HepG2 (cell line): ENCODE results near the gene ZNF839. TPM values are rescaled to one million over a fixed set of nuclear protein-coding genes. Genes with fewer than 3 reads are reported as not detected.

Experiments
- CCAR2 ChIP-seq: fragments of 200-400 bp; formaldehyde crosslinking; optimal IDR thresholded peaks from 2 replicates; pipeline ENCODE3; 2018; ENCODE audit warnings: low read depth, mild to moderate bottlenecking, low read length, moderate library complexity
- HOXA9 ChIP-seq: sonication (generic); formaldehyde crosslinking; IDR thresholded peaks from 2 replicates; pipeline ENCODE4 v1.8.1; 2022; ENCODE audit warnings: missing genetic modification reagents, mild to moderate bottlenecking, moderate library complexity, borderline replicate concordance
- NFKBIZ ChIP-seq: IDR thresholded peaks from 2 replicates; pipeline ENCODE4 v1.6.1; 2018; ENCODE audit warnings: missing genetic modification reagents, missing compliant biosample characterization
- RBM22 ChIP-seq: fragments of 200-400 bp; formaldehyde crosslinking; optimal IDR thresholded peaks from 2 replicates; pipeline ENCODE3; 2017; ENCODE audit warnings: mild to moderate bottlenecking, low read length, moderate library complexity
- SIX1 ChIP-seq: sonication (generic); formaldehyde crosslinking; IDR thresholded peaks from 2 replicates; pipeline ENCODE4 v1.4.0; 2020; ENCODE audit warnings: missing genetic modification reagents, borderline replicate concordance
- ZNF207 ChIP-seq: fragments of 450-650 bp; IDR thresholded peaks from 2 replicates; pipeline ENCODE4 v1.6.1; 2016; ENCODE audit warnings: antibody characterized with exemption, borderline replicate concordance
- ZNF367 ChIP-seq: sonication (generic); formaldehyde crosslinking; IDR thresholded peaks from 2 replicates; pipeline ENCODE4 v1.4.0; 2020; ENCODE audit warnings: missing genetic modification reagents, borderline replicate concordance
- ZNF547 ChIP-seq: sonication (generic); formaldehyde crosslinking; IDR thresholded peaks from 2 replicates; pipeline ENCODE4 v1.5.1; 2020; ENCODE audit warnings: mild to moderate bottlenecking, missing genetic modification reagents
- polyA plus RNA-seq, 8 experiments: library from polyadenylated mRNA; depleted of rRNA in 3 of 8; stranded (reverse) in 7 of 8; unstranded in 1 of 8; fragments of >200 nt; fragmentation: Illumina TruSeq in 4 of 8; extraction: Trizol in 4 of 8; gene quantifications; 2 replicates each; pipeline versions ENCODE4 v1.2.1 to v1.2.3, GENCODE V29; 2011 to 2016; ENCODE audit warnings: low read depth in 4 of 8, missing spikeins in 1 of 8, mixed read lengths in 1 of 8; ENCODE audit not compliant: insufficient read depth in 1 of 8
- total RNA-seq, 5 experiments: library from RNA; depleted of rRNA; stranded (reverse); fragments of >200 nt; fragmentation: Illumina TruSeq; extraction: Trizol; gene quantifications; 2 replicates each; pipeline ENCODE4 v1.2.3, GENCODE V29; 2016; ENCODE audit warnings: low read depth in 1 of 5
- TF ChIP-seq, protein P1 (sequence below): sonication (generic); formaldehyde crosslinking; IDR thresholded peaks from 2 replicates; pipeline ENCODE4 v1.4.0; 2020; ENCODE audit warnings: missing genetic modification reagents, mild to moderate bottlenecking, borderline replicate concordance
- TF ChIP-seq, protein P2 (sequence below): sonication (generic); formaldehyde crosslinking; IDR thresholded peaks from 2 replicates; pipeline ENCODE4 v1.4.0; 2020; ENCODE audit warnings: mild to moderate bottlenecking, low read depth, missing genetic modification reagents
- TF ChIP-seq, protein P3 (sequence below): sonication (generic); formaldehyde crosslinking; IDR thresholded peaks from 2 replicates; pipeline ENCODE4 v1.5.0; 2020; ENCODE audit warnings: mild to moderate bottlenecking, missing genetic modification reagents, borderline replicate concordance
- TF ChIP-seq, protein P4 (sequence below): sonication (generic); formaldehyde crosslinking; IDR thresholded peaks from 2 replicates; pipeline ENCODE4 v1.5.0; 2020; ENCODE audit warnings: mild to moderate bottlenecking, missing genetic modification reagents, borderline replicate concordance

The ZNF839 gene
- total and polyA plus RNA-seq, 2 of the 13 experiments (the other 11 are each of a cell fraction or from before 2014, with no cell fraction given), result 11.1 to 12.8 TPM

DNA sequence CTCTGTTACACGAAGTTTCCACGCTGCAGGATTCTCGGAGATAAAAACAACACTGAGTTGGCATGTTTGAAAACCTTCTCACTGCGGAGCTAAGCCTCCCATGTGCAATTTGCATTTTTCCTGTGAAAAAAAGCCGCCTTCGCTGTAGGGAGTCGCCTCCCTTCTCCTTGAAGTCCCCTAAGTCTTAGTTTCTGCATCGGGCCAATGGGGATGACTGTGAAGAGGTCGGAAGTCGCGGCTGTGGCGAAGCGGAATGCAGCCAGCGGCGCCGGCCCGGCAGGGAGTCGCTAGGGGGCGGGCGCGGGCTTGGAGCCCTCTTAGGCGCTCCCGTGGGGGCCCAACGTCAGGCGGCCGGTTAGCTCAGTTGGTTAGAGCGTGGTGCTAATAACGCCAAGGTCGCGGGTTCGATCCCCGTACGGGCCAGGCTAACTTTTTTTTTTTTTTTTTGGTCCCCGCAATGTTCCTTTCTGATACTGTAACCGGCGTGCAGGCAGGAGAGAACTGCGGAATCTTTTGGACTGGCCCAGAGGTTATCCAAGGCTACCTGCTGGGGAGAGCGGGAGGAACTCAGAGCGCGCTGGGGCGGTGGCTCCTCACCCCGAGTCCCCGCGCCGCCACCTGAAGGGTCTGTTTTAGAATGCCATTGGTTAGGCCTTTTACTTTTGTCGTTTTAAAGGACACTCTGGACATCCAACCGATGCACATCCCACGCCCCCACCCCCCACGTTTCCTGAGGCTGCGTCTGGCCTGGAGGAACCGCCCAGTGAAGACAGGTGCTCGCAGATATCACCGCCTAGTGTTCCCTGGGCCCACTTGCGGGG, 2.6 kb upstream of the ZNF839 start (continued):
- TF ChIP-seq, protein P1, sequence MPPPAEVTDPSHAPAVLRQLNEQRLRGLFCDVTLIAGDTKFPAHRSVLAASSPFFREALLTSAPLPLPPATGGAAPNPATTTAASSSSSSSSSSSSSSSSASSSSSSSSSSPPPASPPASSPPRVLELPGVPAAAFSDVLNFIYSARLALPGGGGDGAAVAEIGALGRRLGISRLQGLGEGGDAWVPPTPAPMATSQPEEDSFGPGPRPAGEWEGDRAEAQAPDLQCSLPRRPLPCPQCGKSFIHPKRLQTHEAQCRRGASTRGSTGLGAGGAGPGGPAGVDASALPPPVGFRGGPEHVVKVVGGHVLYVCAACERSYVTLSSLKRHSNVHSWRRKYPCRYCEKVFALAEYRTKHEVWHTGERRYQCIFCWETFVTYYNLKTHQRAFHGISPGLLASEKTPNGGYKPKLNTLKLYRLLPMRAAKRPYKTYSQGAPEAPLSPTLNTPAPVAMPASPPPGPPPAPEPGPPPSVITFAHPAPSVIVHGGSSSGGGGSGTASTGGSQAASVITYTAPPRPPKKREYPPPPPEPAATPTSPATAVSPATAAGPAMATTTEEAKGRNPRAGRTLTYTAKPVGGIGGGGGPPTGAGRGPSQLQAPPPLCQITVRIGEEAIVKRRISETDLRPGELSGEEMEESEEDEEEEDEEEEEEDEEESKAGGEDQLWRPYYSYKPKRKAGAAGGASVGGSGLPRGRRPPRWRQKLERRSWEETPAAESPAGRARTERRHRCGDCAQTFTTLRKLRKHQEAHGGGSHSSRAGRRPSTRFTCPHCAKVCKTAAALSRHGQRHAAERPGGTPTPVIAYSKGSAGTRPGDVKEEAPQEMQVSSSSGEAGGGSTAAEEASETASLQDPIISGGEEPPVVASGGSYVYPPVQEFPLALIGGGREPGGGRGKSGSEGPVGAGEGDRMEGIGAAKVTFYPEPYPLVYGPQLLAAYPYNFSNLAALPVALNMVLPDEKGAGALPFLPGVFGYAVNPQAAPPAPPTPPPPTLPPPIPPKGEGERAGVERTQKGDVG (CRISPR knock-in tag), result no peak
- TF ChIP-seq ZNF547 (CRISPR knock-in tag), result peak; percentile 72; the same call in 1 of the 2 replicates
- TF ChIP-seq RBM22, result peak; percentile 89
- TF ChIP-seq, protein P2, sequence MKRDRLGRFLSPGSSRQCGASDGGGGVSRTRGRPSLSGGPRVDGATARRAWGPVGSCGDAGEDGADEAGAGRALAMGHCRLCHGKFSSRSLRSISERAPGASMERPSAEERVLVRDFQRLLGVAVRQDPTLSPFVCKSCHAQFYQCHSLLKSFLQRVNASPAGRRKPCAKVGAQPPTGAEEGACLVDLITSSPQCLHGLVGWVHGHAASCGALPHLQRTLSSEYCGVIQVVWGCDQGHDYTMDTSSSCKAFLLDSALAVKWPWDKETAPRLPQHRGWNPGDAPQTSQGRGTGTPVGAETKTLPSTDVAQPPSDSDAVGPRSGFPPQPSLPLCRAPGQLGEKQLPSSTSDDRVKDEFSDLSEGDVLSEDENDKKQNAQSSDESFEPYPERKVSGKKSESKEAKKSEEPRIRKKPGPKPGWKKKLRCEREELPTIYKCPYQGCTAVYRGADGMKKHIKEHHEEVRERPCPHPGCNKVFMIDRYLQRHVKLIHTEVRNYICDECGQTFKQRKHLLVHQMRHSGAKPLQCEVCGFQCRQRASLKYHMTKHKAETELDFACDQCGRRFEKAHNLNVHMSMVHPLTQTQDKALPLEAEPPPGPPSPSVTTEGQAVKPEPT (CRISPR knock-in tag), result no peak; the same call in 1 of the 2 replicates
- TF ChIP-seq, protein P3, sequence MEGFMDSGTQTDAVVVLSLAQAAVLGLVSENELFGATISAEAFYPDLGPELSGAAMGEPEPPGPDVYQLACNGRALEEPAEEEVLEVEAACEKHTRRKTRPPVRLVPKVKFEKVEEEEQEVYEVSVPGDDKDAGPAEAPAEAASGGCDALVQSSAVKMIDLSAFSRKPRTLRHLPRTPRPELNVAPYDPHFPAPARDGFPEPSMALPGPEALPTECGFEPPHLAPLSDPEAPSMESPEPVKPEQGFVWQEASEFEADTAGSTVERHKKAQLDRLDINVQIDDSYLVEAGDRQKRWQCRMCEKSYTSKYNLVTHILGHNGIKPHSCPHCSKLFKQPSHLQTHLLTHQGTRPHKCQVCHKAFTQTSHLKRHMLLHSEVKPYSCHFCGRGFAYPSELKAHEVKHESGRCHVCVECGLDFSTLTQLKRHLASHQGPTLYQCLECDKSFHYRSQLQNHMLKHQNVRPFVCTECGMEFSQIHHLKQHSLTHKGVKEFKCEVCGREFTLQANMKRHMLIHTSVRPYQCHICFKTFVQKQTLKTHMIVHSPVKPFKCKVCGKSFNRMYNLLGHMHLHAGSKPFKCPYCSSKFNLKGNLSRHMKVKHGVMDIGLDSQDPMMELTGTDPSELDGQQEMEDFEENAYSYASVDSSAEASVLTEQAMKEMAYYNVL (CRISPR knock-in tag), result 0 out of 2 replicates have a peak, but pooled peaks have one; percentile 64
- TF ChIP-seq HOXA9 (CRISPR knock-in tag), result no peak
- peak; percentile 42; the same call in 1 of the 2 replicates for TF ChIP-seq NFKBIZ (CRISPR knock-in tag)
- TF ChIP-seq SIX1 (CRISPR knock-in tag), result no peak
- TF ChIP-seq ZNF207, result no peak
- TF ChIP-seq ZNF367 (CRISPR knock-in tag), result no peak
- no peak for TF ChIP-seq CCAR2
- TF ChIP-seq, protein P4, sequence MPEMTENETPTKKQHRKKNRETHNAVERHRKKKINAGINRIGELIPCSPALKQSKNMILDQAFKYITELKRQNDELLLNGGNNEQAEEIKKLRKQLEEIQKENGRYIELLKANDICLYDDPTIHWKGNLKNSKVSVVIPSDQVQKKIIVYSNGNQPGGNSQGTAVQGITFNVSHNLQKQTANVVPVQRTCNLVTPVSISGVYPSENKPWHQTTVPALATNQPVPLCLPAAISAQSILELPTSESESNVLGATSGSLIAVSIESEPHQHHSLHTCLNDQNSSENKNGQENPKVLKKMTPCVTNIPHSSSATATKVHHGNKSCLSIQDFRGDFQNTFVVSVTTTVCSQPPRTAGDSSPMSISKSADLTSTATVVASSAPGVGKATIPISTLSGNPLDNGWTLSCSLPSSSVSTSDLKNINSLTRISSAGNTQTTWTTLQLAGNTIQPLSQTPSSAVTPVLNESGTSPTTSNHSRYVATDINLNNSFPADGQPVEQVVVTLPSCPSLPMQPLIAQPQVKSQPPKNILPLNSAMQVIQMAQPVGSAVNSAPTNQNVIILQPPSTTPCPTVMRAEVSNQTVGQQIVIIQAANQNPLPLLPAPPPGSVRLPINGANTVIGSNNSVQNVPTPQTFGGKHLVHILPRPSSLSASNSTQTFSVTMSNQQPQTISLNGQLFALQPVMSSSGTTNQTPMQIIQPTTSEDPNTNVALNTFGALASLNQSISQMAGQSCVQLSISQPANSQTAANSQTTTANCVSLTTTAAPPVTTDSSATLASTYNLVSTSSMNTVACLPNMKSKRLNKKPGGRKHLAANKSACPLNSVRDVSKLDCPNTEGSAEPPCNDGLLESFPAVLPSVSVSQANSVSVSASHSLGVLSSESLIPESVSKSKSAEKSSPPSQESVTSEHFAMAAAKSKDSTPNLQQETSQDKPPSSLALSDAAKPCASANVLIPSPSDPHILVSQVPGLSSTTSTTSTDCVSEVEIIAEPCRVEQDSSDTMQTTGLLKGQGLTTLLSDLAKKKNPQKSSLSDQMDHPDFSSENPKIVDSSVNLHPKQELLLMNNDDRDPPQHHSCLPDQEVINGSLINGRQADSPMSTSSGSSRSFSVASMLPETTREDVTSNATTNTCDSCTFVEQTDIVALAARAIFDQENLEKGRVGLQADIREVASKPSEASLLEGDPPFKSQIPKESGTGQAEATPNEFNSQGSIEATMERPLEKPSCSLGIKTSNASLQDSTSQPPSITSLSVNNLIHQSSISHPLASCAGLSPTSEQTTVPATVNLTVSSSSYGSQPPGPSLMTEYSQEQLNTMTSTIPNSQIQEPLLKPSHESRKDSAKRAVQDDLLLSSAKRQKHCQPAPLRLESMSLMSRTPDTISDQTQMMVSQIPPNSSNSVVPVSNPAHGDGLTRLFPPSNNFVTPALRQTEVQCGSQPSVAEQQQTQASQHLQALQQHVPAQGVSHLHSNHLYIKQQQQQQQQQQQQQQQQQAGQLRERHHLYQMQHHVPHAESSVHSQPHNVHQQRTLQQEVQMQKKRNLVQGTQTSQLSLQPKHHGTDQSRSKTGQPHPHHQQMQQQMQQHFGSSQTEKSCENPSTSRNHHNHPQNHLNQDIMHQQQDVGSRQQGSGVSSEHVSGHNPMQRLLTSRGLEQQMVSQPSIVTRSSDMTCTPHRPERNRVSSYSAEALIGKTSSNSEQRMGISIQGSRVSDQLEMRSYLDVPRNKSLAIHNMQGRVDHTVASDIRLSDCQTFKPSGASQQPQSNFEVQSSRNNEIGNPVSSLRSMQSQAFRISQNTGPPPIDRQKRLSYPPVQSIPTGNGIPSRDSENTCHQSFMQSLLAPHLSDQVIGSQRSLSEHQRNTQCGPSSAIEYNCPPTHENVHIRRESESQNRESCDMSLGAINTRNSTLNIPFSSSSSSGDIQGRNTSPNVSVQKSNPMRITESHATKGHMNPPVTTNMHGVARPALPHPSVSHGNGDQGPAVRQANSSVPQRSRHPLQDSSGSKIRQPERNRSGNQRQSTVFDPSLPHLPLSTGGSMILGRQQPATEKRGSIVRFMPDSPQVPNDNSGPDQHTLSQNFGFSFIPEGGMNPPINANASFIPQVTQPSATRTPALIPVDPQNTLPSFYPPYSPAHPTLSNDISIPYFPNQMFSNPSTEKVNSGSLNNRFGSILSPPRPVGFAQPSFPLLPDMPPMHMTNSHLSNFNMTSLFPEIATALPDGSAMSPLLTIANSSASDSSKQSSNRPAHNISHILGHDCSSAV (CRISPR knock-in tag), result no peak
